Natural killer cell (primary cell): ENCODE results near the gene COTL1. TPM values are rescaled to one million over a fixed set of nuclear protein-coding genes. Genes with fewer than 3 reads are reported as not detected.

Experiments
- ATAC-seq, 3 donors: fragments of 150-1000 bp in 2 of 3; fragments of 200-7000 bp in 1 of 3; cut with Tn5 transposase; 1 replicate in 1 of 3; 2 replicates in 2 of 3; pipeline ENCODE4 v1.10.0; 2021; ENCODE audit warnings: mild to moderate bottlenecking in 2 of 3, moderate library complexity in 2 of 3
- DNase-seq, 2 donors: peaks; one replicate each; pipeline versions ENCODE4 v3.0.0 to v3.0.0-alpha.2; 2013 to 2021; ENCODE audit warnings: mixed read lengths in 1 of 2
- H3K27ac ChIP-seq: one replicate; pipeline ENCODE4 v1.5.1; 2013; ENCODE audit warnings: mild to moderate bottlenecking, low read length
- H3K27me3 ChIP-seq: one replicate; pipeline ENCODE4 v1.6.1; 2013; ENCODE audit warnings: low read length; ENCODE audit not compliant: control insufficient read depth, insufficient read depth
- H3K36me3 ChIP-seq: one replicate; pipeline ENCODE4 v1.6.1; 2013; ENCODE audit warnings: low read length; ENCODE audit not compliant: control insufficient read depth, insufficient read depth
- H3K4me1 ChIP-seq: one replicate; pipeline ENCODE4 v1.6.1; 2013; ENCODE audit warnings: low read length; ENCODE audit not compliant: control insufficient read depth, insufficient read depth
- H3K4me3 ChIP-seq: one replicate; pipeline ENCODE4 v1.5.1; 2013; ENCODE audit warnings: low read length
- H3K9me3 ChIP-seq: one replicate; pipeline ENCODE4 v1.6.1; 2013; ENCODE audit warnings: low read length; ENCODE audit not compliant: control insufficient read depth, insufficient read depth
- H3K27ac Mint-ChIP-seq, 2 donors: one replicate each; pipeline ENCODE4 v1.8.0; 2022; ENCODE audit warnings: mild to moderate bottlenecking in 2 of 2, mixed read lengths in 2 of 2, moderate library complexity in 1 of 2
- H3K27me3 Mint-ChIP-seq, 2 donors: one replicate each; pipeline ENCODE4 v1.8.0; 2022; ENCODE audit warnings: low read depth in 2 of 2, mixed read lengths in 2 of 2
- H3K36me3 Mint-ChIP-seq: one replicate; pipeline ENCODE4 v1.8.0; 2022; ENCODE audit warnings: mixed read lengths
- H3K4me1 Mint-ChIP-seq, 2 donors: one replicate each; pipeline ENCODE4 v1.8.0; 2022; ENCODE audit warnings: mixed read lengths in 2 of 2
- H3K4me3 Mint-ChIP-seq: one replicate; pipeline ENCODE4 v1.8.0; 2022; ENCODE audit warnings: mild to moderate bottlenecking, moderate library complexity, mixed read lengths
- H3K9me3 Mint-ChIP-seq, 2 donors: one replicate each; pipeline ENCODE4 v1.8.0; 2022; ENCODE audit warnings: mixed read lengths in 2 of 2
- CTCF ChIP-seq: fragments of 200-600 bp; IDR thresholded peaks from one replicate; pipeline ENCODE4 v1.8.0; 2022; ENCODE audit warnings: antibody characterized with exemption
- WGBS: methylation state at CpG from one replicate; pipeline ENCODE4 v1.1.7; 2013; ENCODE audit warnings: missing lambda C conversion rate; ENCODE audit not compliant: insufficient coverage; 5-methylcytosine and 5-hydroxymethylcytosine counted together
- intact Hi-C: fragments of 100-400 bp; cut with micrococcal nuclease; formaldehyde crosslinking; loops from one replicate; pipeline ENCODE4 v1.14.2; 2022
- total RNA-seq, 4 donors: library from RNA; stranded (reverse); fragments of 120-200 nt in 1 of 4; gene quantifications; one replicate each; pipeline versions ENCODE4 v1.2.3 to v1.2.4, GENCODE V29; 2013 to 2022

COTL1 gene
- total RNA-seq, 3 donors from 2014 or later (not counting 1 experiment from before 2014, with no cell fraction given) = 43.7 to 187 (median 116) TPM

GRCh38 chr16:84613408-84614072, 4.3 kb downstream of the COTL1 start:
- peak overlapping the region in 1 of 2 donors; percentile 6 for H3K27ac Mint-ChIP-seq
- 83% methylated on average over 6 of the region's 7 CpGs for WGBS

GRCh38 chr16:84612686-84613085, 5.2 kb downstream of the COTL1 start:
- Histone ChIP-seq H3K4me3 (no peak overlapping the region), H3K9me3 (peaks cover 3% of the 10 kb centered on the region), H3K27me3 (no peaks in the 10 kb centered on the region), H3K36me3 (peaks cover 11% of the 10 kb centered on the region), H3K4me1 (peaks cover 74% of the 10 kb centered on the region), H3K27ac (no peak overlapping the region)
- ATAC-seq = no peak
- Mint-ChIP-seq H3K4me3 (no peak overlapping the region), H3K9me3 (no peaks in the 10 kb centered on the region), H3K27ac (no peak overlapping the region), H3K36me3 (no peaks in the 10 kb centered on the region), H3K4me1 (peaks cover 21 to 39% of the 10 kb centered on the region in 2 donors), H3K27me3 (peaks cover 0 to 16% of the 10 kb centered on the region in 2 donors)
- intact Hi-C loops = no loop called here
- 91% methylated on average over 6 of the region's 7 CpGs for WGBS
- no peak for TF ChIP-seq CTCF
- DNase-seq = no peak

More at GRCh38 chr16:84613408-84614072, 4.3 kb downstream of the COTL1 start:
- Histone ChIP-seq H3K27me3 (no peaks in the 10 kb centered on the region), H3K4me1 (peaks cover 69% of the 10 kb centered on the region), H3K4me3 (no peak overlapping the region), H3K9me3 (peaks cover 3% of the 10 kb centered on the region), H3K27ac (no peak overlapping the region), H3K36me3 (peaks cover 11% of the 10 kb centered on the region)
- Mint-ChIP-seq H3K4me1 (peaks cover 13 to 31% of the 10 kb centered on the region in 2 donors), H3K36me3 (no peaks in the 10 kb centered on the region), H3K4me3 (peak overlapping the region; percentile 53), H3K9me3 (no peaks in the 10 kb centered on the region), H3K27me3 (peaks cover 0 to 16% of the 10 kb centered on the region in 2 donors)
- ATAC-seq (no peak), DNase-seq (peak in 1 of 2 donors; percentile 32)
- no peak for TF ChIP-seq CTCF
- intact Hi-C loops = no loop called here

- Histone ChIP-seq H3K9me3 (peaks cover 3% of the 10 kb centered on the region), H3K27ac (no peak overlapping the region), H3K27me3 (no peaks in the 10 kb centered on the region), H3K36me3 (peaks cover 11% of the 10 kb centered on the region), H3K4me1 (peaks cover 76% of the 10 kb centered on the region), H3K4me3 (no peak overlapping the region)
- Mint-ChIP-seq H3K9me3 (no peaks in the 10 kb centered on the region), H3K4me1 (peaks cover 22 to 42% of the 10 kb centered on the region in 2 donors), H3K27me3 (peaks cover 0 to 19% of the 10 kb centered on the region in 2 donors), H3K36me3 (no peaks in the 10 kb centered on the region), H3K27ac (no peak overlapping the region), H3K4me3 (no peak overlapping the region)
- WGBS = 88% methylated on average over 4 of the region's 4 CpGs
- TF ChIP-seq CTCF = no peak
- DNase-seq (no peak), ATAC-seq (no peak)
- intact Hi-C loops = no loop called here
Observed at GRCh38 chr16:84611041-84611440, 6.8 kb downstream of the COTL1 start.
